GM12801 (cell line): ENCODE results near the gene CCDC88C.

Source experiments
- CTCF ChIP-seq: IDR thresholded peaks from one replicate; pipeline ENCODE4 v1.5.1; 2011; ENCODE audit warnings: control low read depth; ENCODE audit not compliant: insufficient read length; ENCODE audit errors: extremely low read depth

Gene CCDC88C

GRCh38 chr14:91313154-91313850 lies 104.3 kb downstream of the CCDC88C start:
- no peak for TF ChIP-seq CTCF

GRCh38 chr14:91311284-91311662 lies 106.3 kb downstream of the CCDC88C start:
- TF ChIP-seq CTCF: no peak

GRCh38 chr14:91310606-91311283 lies 106.9 kb downstream of the CCDC88C start:
- TF ChIP-seq CTCF: no peak

GRCh38 chr14:91309756-91310280 lies 107.8 kb downstream of the CCDC88C start:
- TF ChIP-seq CTCF: no peak

- no peak for TF ChIP-seq CTCF
These were observed 109.3 kb downstream of the CCDC88C start for GRCh38 chr14:91308337-91308736.

- TF ChIP-seq CTCF: no peak
These were observed 110.0 kb downstream of the CCDC88C start for GRCh38 chr14:91307652-91308051.

GRCh38 chr14:91307046-91307445 lies 110.6 kb downstream of the CCDC88C start:
- no peak for TF ChIP-seq CTCF
